GM18870 (cell line): ENCODE results near the gene TMEM214.

Experiments
- ATAC-seq: cut with Tn5 transposase; IDR thresholded peaks from one replicate; pipeline ENCODE4 v1.9.1; 2021; ENCODE audit warnings: moderate library complexity; ENCODE audit not compliant: unreplicated experiment

Gene TMEM214, protein sequence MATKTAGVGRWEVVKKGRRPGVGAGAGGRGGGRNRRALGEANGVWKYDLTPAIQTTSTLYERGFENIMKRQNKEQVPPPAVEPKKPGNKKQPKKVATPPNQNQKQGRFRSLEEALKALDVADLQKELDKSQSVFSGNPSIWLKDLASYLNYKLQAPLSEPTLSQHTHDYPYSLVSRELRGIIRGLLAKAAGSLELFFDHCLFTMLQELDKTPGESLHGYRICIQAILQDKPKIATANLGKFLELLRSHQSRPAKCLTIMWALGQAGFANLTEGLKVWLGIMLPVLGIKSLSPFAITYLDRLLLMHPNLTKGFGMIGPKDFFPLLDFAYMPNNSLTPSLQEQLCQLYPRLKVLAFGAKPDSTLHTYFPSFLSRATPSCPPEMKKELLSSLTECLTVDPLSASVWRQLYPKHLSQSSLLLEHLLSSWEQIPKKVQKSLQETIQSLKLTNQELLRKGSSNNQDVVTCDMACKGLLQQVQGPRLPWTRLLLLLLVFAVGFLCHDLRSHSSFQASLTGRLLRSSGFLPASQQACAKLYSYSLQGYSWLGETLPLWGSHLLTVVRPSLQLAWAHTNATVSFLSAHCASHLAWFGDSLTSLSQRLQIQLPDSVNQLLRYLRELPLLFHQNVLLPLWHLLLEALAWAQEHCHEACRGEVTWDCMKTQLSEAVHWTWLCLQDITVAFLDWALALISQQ

DNA sequence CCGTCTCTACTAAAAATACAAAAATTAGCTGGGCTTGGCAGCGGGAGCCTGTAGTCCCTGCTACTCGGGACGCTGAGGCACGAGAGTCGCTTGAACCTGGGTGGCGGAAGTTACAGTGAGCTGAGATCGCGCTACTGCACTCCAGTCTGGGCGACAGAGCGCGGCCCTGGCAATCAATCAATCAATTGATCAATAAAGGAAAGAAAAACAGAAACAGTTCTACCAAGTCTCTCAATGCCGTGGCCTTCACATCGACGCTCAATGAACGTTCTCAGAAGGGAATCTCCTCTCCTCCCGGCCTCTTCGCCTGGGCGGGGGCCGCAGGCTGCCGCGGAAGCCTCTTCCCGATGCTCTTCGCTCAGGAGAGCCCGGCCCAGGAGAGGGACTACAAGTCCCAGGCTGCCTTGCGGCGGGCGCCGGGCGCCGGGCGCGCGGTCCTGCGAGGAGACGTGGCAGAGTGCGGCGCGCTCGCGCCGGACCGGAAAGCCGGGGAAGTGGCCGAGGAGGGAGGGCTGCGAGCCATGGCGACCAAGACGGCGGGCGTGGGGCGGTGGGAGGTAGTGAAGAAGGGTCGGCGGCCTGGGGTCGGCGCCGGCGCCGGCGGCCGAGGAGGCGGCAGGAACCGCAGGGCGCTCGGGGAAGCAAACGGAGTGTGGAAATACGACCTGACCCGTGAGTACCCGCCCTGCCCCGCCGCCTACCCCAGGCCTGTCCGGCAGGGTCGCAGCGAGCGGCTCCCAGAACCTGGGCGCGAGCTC lies at the start of gene TMEM214:
TSS of gene TMEM214 (plus strand) at position 471 of the 758 bp plus-strand sequence. CDS start at position 522, 51 bp downstream.
- ATAC-seq, result peak; percentile 58

DNA sequence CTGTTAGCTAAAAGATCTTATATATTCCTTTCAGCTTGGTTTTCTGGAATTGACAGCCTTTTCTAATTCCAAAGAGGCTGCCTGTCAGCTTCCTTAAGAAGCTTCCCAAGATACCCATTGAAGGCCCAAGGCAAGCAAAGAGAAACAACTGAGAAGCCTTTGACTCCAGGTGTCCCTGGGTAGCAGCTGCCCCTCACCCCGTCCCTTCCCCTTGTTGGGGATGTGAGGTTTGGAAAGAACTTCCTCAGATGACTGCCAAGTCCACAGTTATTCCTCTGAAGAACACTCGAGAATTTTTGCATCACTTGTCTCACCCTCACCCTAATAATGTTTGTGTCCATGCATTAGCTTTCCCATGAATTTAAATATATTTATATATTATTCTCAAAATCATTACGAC lies 49.0 kb upstream of the TMEM214 start:
- ATAC-seq, result no peak

DNA sequence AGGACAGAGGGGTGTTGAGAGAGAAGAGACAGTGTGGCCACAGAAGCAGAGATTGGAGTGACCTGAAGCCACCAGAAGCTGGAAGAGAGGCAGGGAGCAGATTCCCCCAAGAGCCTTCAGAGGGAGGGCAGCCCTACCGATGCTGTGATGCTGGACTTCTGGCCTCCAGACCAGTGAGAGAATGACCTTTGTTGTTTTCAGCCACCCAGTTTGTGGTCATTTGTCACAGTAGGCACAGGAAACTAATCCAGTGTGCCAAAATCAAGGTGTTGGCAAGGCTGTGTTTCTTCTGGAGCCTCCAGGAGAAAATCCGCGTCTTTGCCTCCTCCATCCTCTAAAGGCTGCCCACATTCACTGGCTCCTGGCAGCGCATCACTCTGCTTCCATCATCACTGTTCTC lies 47.0 kb upstream of the TMEM214 start:
- no peak for ATAC-seq

DNA sequence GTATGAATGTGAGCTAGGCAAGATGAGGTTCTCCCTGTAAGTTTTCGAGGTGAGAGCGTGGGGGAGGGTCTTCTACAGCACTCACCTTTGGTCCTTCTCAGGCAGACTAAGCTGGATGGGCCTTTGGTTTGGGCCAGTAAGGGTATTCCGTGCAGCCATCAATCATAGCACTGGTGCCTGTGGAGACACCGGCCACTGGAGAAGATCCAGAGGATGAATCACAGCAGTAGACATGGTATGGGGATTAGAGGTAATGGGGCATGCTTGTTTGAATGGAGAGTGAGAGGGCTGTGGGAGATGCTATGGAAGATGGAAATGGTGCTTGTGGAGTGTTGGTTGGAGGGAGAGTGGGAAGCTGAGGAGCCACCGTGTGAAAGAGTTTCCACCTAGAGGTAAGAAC lies 46.2 kb upstream of the TMEM214 start:
- no peak for ATAC-seq

DNA sequence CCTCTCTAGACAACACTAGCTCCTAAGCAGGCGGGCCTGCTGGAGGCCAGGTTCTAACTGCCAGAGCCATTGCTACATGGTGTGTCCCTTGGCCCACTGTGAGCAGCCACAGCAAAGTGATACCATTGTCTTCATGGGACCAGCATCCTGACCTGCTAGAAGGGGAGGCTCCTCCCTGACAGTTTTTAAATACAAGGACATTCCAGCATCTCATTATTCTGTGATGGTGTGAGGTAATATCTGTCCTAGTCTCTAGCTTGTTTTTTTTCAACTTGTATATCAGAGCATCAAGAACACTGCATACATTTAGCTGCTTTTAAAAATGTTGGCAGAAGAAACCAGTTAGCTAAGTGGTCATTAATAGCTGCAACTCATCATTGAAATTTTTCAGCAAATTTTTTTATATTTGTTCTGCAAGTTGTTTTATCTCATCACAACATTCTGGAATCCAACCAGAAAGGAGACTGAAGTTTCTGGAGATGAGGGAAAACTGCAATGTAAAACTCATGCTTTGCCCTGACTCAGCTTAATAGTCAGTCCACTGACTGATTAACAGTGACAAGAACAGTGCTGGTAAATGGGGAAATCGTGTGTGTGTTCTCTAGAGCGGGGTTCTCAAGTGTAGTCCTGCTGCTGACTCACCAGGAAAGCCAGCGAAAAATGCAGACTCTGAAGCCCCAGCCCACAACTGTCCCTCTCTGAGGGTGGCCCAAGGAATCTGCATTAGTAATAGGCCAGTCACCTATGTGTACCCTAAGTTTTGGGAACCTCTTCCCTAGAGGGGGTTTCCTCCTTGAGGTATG lies 44.5 kb upstream of the TMEM214 start:
- ATAC-seq, result no peak

DNA sequence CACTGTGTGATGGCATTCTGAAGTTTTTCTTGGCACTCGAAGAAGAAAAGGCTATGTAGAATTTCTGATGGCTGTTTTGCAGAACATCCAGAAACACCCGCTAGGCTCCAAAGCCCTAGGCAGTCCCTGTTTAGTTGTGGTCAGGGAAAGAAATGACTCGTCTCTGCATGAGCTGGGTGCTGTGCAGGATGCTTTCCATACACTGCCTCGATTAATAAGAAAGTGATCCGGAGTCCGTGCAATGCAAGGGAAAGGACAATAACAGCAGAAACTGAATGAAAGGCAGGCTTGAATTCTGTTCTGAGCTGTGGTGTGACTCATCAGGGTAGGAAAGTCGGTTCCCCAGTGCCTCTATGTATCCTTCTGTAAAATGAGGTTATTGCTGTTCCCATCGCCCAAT lies 43.6 kb upstream of the TMEM214 start:
- ATAC-seq, result no peak

DNA sequence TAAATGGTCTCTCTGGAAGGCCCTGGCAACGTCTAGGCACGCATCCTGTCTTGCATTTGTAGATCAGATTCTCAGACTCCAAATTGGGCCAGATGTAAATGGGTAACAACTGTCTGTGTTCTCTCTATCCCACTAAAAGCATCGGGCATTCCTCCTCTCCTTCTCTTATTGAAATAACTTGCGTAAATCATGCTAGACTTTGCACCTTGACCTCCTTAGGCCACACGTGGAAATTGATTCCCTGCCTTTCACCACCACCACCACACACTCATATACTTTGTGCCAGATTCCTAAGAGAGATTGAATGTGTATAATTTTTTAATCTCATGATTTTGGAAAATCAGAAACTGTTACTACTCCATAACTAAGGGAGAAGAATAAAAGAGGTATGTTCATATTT lies 41.0 kb upstream of the TMEM214 start:
- ATAC-seq, result no peak

DNA sequence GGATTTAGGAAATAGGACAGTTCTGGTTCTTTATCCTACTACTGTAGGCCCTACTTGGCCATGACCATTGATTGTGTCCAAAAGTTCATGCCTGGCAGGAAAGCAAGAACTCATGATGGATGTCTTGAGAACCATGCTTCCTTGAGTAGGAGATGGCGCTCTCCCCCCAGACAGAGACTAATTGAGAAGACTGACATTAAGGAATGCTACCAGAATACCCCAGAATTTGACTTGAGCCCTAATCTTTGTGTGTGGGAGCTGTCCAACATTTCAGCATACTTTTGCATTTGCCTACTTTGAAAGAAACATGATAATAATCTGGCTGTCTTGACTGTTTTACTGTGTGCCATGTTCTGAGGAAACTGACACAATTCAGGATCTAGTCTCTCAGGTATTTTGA lies 39.0 kb upstream of the TMEM214 start:
- ATAC-seq, result no peak

DNA sequence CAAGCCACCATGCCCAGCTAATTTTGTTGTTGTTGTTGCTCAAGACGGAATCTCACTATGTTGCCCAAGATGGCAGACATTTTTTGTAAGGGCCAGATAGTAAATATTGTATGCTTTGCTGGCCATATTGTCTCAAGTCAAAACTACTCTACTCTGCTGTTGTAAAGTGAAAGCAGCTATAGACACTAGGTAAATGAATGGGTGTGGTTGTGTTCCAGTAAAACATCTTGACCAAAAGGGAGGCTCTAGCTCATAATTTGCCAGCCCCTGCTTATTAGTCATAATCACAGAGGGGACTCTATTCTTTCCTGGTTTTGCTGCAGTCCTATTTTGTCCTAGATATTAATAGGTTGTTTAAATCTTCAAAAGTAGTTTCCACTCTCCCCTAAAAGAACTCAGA lies 37.8 kb upstream of the TMEM214 start:
- ATAC-seq, result no peak

DNA sequence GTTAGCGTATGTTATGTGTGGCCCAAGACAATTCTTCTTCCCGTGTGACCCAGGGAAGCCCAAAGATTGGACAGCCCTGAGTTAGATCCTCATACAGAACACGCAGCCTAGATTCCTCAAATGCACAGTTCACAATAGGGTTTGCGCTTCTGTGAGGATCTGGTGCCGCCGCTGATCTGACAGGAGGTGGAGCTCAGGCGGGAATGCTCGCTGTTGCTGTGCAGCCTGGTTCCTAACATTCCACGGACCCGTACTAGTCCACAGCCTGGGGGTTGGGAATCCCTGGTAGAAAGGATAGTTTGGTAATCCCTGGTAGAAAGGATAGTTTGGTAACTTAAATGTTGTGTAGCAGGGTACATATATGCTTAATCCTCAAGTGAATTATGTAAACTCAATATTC lies 35.4 kb upstream of the TMEM214 start:
- no peak for ATAC-seq

DNA sequence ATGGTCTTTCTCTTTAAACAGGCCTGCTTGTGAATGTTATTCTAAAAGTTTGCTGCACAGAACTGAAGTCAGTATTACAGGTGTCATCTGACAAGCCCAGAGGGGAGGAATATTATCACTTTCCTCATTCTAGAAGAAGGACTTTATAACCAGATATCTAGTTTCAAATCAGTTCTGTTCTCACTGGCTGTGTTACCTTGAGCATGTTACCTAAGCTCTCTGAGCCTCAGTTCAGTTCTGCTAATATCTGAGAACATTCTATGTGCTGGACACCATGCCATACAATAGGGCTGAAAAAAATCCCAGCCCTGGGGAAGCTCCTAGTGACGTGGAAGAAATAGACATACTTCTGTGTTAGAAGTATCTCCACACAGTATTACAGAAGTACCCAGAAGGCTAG lies 34.4 kb upstream of the TMEM214 start:
- no peak for ATAC-seq

DNA sequence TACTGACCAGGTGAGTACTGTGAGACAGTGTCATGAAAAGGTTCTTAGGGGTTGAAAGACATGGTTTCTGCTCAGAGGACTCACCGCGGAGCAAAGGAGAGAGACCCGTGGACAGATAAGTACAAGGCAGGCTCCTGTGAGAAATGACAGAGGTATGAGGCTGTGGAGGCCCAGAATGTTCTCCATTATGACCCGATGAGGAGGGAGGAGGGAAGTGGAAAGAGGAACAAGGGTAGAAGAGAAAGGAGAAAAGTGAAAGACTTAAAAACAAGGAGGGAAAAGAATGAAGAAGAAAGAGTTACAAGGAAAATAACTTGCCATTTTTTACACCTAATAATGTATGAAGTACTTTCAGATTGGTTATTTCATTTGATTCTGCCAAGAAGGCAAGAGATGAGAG lies 32.5 kb upstream of the TMEM214 start:
- ATAC-seq, result no peak

DNA sequence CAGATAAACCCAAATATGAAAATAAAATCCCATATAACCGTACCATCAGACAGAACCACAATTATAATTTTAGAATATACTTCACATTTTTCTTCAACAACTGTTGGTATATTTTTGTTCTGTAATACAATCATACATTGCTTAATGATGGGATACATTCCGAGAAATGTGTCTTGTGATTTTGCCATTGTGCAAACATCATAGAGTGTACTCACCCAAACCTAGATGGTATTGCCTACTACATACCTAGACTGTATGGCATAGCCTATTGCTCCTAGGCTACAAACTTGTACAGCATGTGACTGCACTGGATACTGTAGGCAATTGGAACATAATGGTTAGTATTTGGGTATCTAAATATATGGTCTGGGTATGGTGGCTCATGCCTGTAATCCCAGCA lies 31.8 kb upstream of the TMEM214 start:
- ATAC-seq, result no peak

DNA sequence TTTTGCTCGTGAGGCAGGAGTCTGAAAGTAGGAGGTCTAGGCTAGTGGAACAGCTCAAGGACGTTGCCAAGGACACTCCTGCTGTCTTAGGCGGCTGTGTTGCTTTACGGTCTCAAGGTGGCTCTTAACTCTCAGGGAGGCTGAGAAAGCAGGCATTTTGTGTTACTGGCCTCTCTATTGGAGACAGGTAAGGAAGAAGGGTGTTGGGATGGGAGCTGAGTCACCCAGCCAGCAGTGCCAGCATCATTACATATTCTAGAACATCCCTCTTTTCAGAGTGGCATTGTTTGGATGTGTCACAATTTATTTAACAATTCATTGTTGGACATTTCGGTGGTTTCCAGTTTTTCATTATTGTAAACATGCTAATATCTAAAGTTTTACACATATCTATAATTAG lies 30.8 kb upstream of the TMEM214 start:
- ATAC-seq, result no peak

DNA sequence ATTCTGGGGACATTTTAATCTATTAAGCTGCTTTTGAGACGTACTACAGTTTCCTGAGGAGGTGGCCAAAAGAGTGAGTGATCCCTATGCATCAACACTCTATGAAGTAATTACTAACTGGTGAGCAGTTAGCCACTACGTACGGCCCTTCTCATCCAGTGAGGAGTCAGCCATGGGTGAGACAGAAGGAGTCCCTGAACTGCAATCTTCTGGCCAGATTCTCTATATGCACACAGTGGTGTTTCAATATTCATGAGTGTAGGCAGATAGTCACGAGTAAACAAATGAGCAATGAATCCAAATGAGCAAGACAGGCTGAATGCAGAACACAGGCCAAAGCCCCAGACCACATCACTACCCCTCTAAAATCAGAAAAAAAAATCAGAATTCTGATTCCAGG lies 29.8 kb upstream of the TMEM214 start:
- no peak for ATAC-seq

DNA sequence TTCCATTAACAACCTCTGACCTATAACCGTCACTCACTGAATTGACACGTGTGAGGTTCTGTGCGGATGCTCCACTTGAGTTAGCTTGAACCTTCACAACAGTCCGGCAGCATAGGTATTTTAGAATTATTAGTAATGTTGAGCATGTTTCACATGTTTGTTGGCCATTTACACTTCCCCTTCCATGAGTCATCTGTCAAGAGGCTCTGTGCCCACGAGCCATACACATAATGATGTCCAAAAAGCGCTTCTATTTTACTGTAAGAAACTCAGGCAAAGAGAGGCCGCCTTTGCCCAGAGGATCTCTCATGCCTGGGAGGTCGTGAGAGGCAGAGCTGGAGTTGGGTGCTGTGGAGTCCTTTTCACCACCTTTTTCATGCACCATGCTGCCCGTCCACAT lies 28.9 kb upstream of the TMEM214 start:
- ATAC-seq, result no peak

DNA sequence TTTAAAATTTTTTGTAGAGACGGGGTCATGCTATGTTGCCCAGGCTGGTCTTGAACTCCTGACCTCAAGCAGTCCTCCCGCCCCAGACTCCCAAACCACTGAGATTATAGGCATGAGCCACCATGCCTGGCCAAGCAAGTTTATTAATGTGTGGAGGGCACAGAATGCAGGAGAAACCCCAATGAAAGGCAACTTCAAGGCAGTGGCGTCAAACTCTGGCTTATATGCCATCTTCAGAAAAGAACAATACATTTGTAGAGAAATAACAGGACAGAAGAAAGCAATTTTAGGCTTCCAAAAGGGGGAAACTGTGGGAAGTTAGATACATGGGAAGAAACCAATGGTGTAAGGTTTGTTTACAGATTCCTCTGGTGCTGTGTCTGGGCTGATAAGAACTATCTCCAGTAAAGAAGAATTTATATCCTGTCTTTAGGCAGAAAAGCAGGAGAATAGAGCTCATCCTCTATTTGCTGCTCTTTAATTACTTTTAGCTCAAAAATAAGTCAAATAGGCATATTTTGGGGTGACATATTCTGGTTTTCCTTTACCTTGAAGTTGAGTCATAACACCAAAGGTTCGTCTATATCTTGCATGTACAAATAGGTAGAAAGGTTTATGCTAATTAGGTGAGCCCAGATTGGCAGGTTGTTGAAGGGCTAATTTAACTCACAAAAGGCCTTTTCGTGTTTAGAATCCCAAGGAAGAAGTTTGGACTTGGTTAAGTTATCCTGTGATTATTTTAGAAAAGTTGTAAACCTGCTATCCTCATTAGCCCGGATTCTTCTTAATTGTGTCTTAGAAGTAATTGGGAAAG lies 26.0 kb upstream of the TMEM214 start:
- no peak for ATAC-seq

DNA sequence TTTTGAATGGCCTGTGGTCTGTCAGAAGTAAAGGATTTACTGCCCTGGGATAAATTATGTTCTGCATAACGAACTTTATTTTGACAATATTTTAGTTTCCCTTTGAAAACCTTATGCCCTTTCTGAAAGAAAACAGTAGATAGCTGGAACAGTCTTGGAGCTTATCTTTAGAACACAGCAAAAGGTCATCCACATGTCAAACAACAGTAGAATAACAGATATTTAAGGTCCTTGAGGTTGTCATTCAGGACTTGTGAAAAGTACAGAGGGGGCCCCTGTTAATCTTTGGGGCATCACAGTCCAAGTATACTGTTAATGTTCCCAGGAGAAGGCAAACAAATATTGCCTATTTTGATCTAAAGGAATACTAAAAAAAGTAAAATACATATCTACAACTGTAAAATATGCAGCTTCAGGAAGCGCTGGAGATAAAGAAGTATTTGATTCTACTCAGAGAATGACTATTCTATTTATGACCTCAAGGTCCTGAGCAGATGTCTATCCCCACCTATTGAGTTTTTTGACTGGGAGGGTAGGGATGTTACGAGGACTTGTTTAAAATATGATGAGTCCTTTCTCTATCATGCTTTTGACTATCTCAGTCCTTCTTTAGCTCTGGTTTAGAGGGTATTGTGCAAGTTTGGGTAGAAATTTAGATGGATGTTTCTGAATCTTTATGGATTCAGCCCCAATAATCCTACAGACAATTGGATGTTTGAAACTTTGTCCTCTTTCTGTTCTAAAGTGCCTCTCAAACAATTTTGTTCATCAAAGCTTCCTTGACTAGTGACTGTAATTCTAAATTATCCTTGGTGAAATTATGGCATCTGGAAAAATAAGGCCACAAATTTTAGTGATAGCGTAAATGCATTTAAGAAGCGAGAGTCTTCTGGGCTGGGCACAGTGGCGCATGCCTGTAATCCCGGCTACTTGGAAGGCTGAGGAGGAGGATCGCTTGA lies 25.1 kb upstream of the TMEM214 start:
- no peak for ATAC-seq

DNA sequence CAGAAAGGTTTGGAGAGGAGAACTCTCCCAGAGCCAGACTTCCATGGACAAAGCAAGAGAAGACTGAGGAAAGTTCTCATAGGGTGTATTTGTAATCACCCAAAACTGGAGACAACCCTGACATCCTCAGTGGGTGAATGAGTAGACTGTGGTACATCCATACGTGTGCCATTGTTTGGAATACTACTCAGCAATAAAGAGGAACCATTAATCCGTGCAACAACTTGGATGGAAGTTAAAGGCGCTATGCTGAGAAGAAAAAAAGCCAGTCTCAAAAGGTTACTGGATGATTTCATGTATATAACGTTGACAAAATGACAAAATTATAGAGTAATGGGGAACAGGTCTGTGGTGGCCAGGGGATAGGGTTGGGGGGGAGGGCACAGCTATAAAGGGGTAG lies 24.1 kb upstream of the TMEM214 start:
- ATAC-seq, result no peak
